IMR-90 (cell line): ENCODE measurements around the gene HBM. TPM values are rescaled to one million over a fixed set of nuclear protein-coding genes. Genes with fewer than 3 reads are reported as not detected.

Experiments
- ATAC-seq: fragments of 200-7000 bp; cut with Tn5 transposase; 2 replicates; pipeline ENCODE4 v1.9.1; 2020; ENCODE audit warnings: low read depth, mild to moderate bottlenecking, moderate library complexity
- BruUV-seq: library from RNA; stranded (reverse); fragments of 400-500 nt; replicated peaks from 2 replicates; lab custom pipeline; 2021; lab: Mats Ljungman, UMichigan
- CTCF ChIA-PET: fragments of 300-600 bp; formaldehyde crosslinking; extraction: SDS; loops from one replicate; lab custom pipeline; 2021; ENCODE audit warnings: antibody characterized with exemption; lab: Yijun Ruan, JAX
- POLR2A ChIA-PET: fragments of 300-600 bp; sonication (Branson Sonifier 250); formaldehyde crosslinking; loops from one replicate; lab custom pipeline; 2022; ENCODE audit warnings: antibody characterized with exemption; ENCODE audit not compliant: unreplicated experiment; lab: Charles Lee
- DNase-seq: peaks from one replicate; pipeline ENCODE4 v3.0.0; 2013
- H2AFZ ChIP-seq: replicated peaks from 2 replicates; pipeline ENCODE3; 2013; ENCODE audit warnings: low read length, mild to moderate bottlenecking; ENCODE audit not compliant: poor library complexity
- H2AK5ac ChIP-seq: 2 replicates; pipeline ENCODE4 v1.6.1; 2013; ENCODE audit warnings: low read depth, low read length, inconsistent platforms
- H2AK9ac ChIP-seq: replicated peaks from 2 replicates; pipeline ENCODE3; 2013; ENCODE audit warnings: mild to moderate bottlenecking, low read depth, low read length, moderate library complexity; ENCODE audit not compliant: poor library complexity
- H2BK120ac ChIP-seq: 2 replicates; pipeline ENCODE4 v1.6.1; 2013; ENCODE audit warnings: low read depth, low read length, inconsistent platforms
- H2BK15ac ChIP-seq: 3 replicates; pipeline ENCODE4 v1.6.1; 2013; ENCODE audit warnings: low read depth, low read length, inconsistent platforms
- H2BK20ac ChIP-seq: 2 replicates; pipeline ENCODE4 v1.6.1; 2013; ENCODE audit warnings: low read depth, mild to moderate bottlenecking, inconsistent platforms, low read length, moderate library complexity
- H2BK5ac ChIP-seq: 2 replicates; pipeline ENCODE4 v1.6.1; 2013; ENCODE audit warnings: mild to moderate bottlenecking, low read depth, low read length, inconsistent platforms; ENCODE audit not compliant: poor library complexity, severe bottlenecking
- H3K14ac ChIP-seq: replicated peaks from 2 replicates; pipeline ENCODE4 v1.6.1; 2013; ENCODE audit warnings: low read depth, low read length, inconsistent platforms
- H3K18ac ChIP-seq: 2 replicates; pipeline ENCODE4 v1.6.1; 2013; ENCODE audit warnings: low read depth, low read length, control low read depth
- H3K23ac ChIP-seq: 2 replicates; pipeline ENCODE4 v1.6.1; 2013; ENCODE audit warnings: low read depth, low read length, inconsistent platforms
- H3K27ac ChIP-seq: 2 replicates; pipeline ENCODE4 v1.5.1; 2013; ENCODE audit warnings: mild to moderate bottlenecking, control low read depth, low read length; ENCODE audit not compliant: insufficient read depth
- H3K27me3 ChIP-seq: 2 replicates; pipeline ENCODE4 v1.6.1; 2013; ENCODE audit warnings: low read length; ENCODE audit not compliant: control insufficient read depth, insufficient read depth
- H3K36me3 ChIP-seq: 2 replicates; pipeline ENCODE4 v1.6.1; 2013; ENCODE audit warnings: low read length, mixed read lengths; ENCODE audit not compliant: control insufficient read depth, insufficient read depth
- H3K4ac ChIP-seq: 2 replicates; pipeline ENCODE4 v1.6.1; 2013; ENCODE audit warnings: low read depth, low read length, inconsistent platforms
- H3K4me1 ChIP-seq: 2 replicates; pipeline ENCODE4 v1.6.1; 2013; ENCODE audit warnings: low read length, mixed read lengths; ENCODE audit not compliant: control insufficient read depth, insufficient read depth
- H3K4me2 ChIP-seq: 2 replicates; pipeline ENCODE4 v1.6.1; 2013; ENCODE audit warnings: low read depth, mild to moderate bottlenecking, control low read depth, low read length, moderate library complexity
- H3K4me3 ChIP-seq: 2 replicates; pipeline ENCODE4 v1.5.1; 2013; ENCODE audit warnings: low read depth, mild to moderate bottlenecking, control low read depth, low read length, moderate library complexity; ENCODE audit not compliant: insufficient read depth
- H3K56ac ChIP-seq: 2 replicates; pipeline ENCODE4 v1.6.1; 2013; ENCODE audit warnings: low read length, inconsistent platforms; ENCODE audit not compliant: insufficient read depth; ENCODE audit errors: extremely low read depth
- H3K79me1 ChIP-seq, 2 experiments: 2 replicates each; pipeline ENCODE4 v1.6.1; 2013; ENCODE audit warnings: low read length in 2 of 2, inconsistent platforms in 1 of 2, low read depth in 1 of 2
- H3K9ac ChIP-seq: 2 replicates; pipeline ENCODE4 v1.6.1; 2013; ENCODE audit warnings: low read depth, low read length, control low read depth
- H3K9me1 ChIP-seq: 2 replicates; pipeline ENCODE4 v1.6.1; 2013; ENCODE audit warnings: low read length, inconsistent platforms; ENCODE audit not compliant: insufficient read depth
- H3K9me3 ChIP-seq: 2 replicates; pipeline ENCODE4 v1.6.1; 2013; ENCODE audit warnings: low read length; ENCODE audit not compliant: control insufficient read depth, insufficient read depth
- H4K20me1 ChIP-seq: 2 replicates; pipeline ENCODE4 v1.6.1; 2013; ENCODE audit warnings: low read length, inconsistent platforms; ENCODE audit not compliant: insufficient read depth
- H4K5ac ChIP-seq: 2 replicates; pipeline ENCODE4 v1.6.1; 2013; ENCODE audit warnings: mild to moderate bottlenecking, low read depth, low read length, control low read depth
- H4K8ac ChIP-seq, 2 experiments: 2 replicates each; pipeline ENCODE4 v1.6.1; 2013; ENCODE audit warnings: low read depth in 2 of 2, low read length in 2 of 2, control low read depth in 1 of 2, inconsistent platforms in 1 of 2
- H4K91ac ChIP-seq: 2 replicates; pipeline ENCODE4 v1.6.1; 2013; ENCODE audit warnings: low read depth, low read length, inconsistent platforms; ENCODE audit not compliant: insufficient read depth
- BHLHE40 ChIP-seq: fragments of 150-350 bp; IDR thresholded peaks from 2 replicates; pipeline ENCODE4 v1.6.1; 2016; ENCODE audit warnings: mild to moderate bottlenecking, low read depth, low read length
- CEBPB ChIP-seq: IDR thresholded peaks from 2 replicates; pipeline ENCODE4 v1.6.1; 2012; ENCODE audit warnings: low read depth, low read length, improper control_type of control experiment
- CHD1 ChIP-seq: IDR thresholded peaks from 2 replicates; pipeline ENCODE4 v1.6.1; 2012; ENCODE audit warnings: low read depth, low read length, improper control_type of control experiment
- FOS ChIP-seq: fragments of 150-350 bp; IDR thresholded peaks from 2 replicates; pipeline ENCODE4 v1.6.1; 2016; ENCODE audit warnings: low read depth, low read length
- MAFK ChIP-seq: IDR thresholded peaks from 2 replicates; pipeline ENCODE4 v1.6.1; 2012; ENCODE audit warnings: low read depth, low read length, improper control_type of control experiment
- MAZ ChIP-seq: IDR thresholded peaks from 2 replicates; pipeline ENCODE4 v1.6.1; 2012; ENCODE audit warnings: low read depth, mild to moderate bottlenecking, low read length, improper control_type of control experiment, moderate library complexity, borderline replicate concordance
- MXI1 ChIP-seq: IDR thresholded peaks from 2 replicates; pipeline ENCODE4 v1.6.1; 2012; ENCODE audit warnings: low read depth, mild to moderate bottlenecking, low read length, moderate library complexity, borderline replicate concordance
- NFE2L2 ChIP-seq: fragments of 150-350 bp; IDR thresholded peaks from 2 replicates; pipeline ENCODE4 v1.6.1; 2016; ENCODE audit warnings: low read depth, mild to moderate bottlenecking, low read length
- POLR2A ChIP-seq: IDR thresholded peaks from 2 replicates; pipeline ENCODE4 v1.6.1; 2012; ENCODE audit warnings: mild to moderate bottlenecking, low read depth, low read length
- RAD21 ChIP-seq: IDR thresholded peaks from 2 replicates; pipeline ENCODE4 v1.6.1; 2012; ENCODE audit warnings: low read length, improper control_type of control experiment
- RCOR1 ChIP-seq: IDR thresholded peaks from 2 replicates; pipeline ENCODE4 v1.6.1; 2012; ENCODE audit warnings: mild to moderate bottlenecking, low read length, improper control_type of control experiment; ENCODE audit not compliant: insufficient replicate concordance
- RFX5 ChIP-seq: IDR thresholded peaks from 2 replicates; pipeline ENCODE4 v1.8.0; 2012; ENCODE audit warnings: low read depth, mild to moderate bottlenecking, low read length, moderate library complexity
- SMC3 ChIP-seq: fragments of 150-350 bp; IDR thresholded peaks from 2 replicates; pipeline ENCODE4 v1.6.1; 2016; ENCODE audit warnings: low read depth, mild to moderate bottlenecking, antibody characterized with exemption, low read length, moderate library complexity
- WGBS, 2 experiments: methylation state at CpG; one replicate each; pipeline versions ENCODE4 v1.1.5 to v1.1.7; 2013; ENCODE audit warnings: missing lambda C conversion rate in 2 of 2; ENCODE audit not compliant: insufficient read length in 1 of 2; ENCODE audit errors: extremely low coverage in 2 of 2; 5-methylcytosine and 5-hydroxymethylcytosine counted together
- dilution Hi-C: fragments of 300-500 bp; cut with HindIII; formaldehyde crosslinking; loops from one replicate; pipeline ENCODE4 v1.14.3; 2018; ENCODE audit warnings: low sequenced_read_pairs; ENCODE audit not compliant: unreplicated experiment
- in situ Hi-C: fragments of 300-500 bp; cut with MboI; formaldehyde crosslinking; loops from 3 replicates; pipeline ENCODE4 v1.14.3; 2019; ENCODE audit warnings: low sequenced_read_pairs, inconsistent platforms, mixed read lengths
- intact Hi-C: fragments of 100-400 bp; cut with micrococcal nuclease; formaldehyde crosslinking; loops from 2 replicates; pipeline ENCODE4 v1.10.0; 2022
- polyA plus RNA-seq, 3 experiments: library from polyadenylated mRNA; depleted of rRNA; stranded (reverse); fragments of >200 nt; gene quantifications; 2 replicates each; pipeline ENCODE4 v1.2.3, GENCODE V29; 2012; ENCODE audit warnings: low replicate concordance in 1 of 3
- total RNA-seq: library from RNA; depleted of rRNA; stranded (reverse); fragments of >200 nt; gene quantifications from 2 replicates; pipeline ENCODE4 v1.2.3, GENCODE V29; 2012
- TF ChIP-seq, protein P1 (sequence below): fragments of 150-350 bp; IDR thresholded peaks from 2 replicates; pipeline ENCODE4 v1.6.1; 2017; ENCODE audit warnings: mild to moderate bottlenecking, antibody characterized with exemption, low read length, low read depth
- TF ChIP-seq, protein P2 (sequence below): fragments of 150-350 bp; IDR thresholded peaks from 2 replicates; pipeline ENCODE4 v1.6.1; 2016; ENCODE audit warnings: low read depth, mild to moderate bottlenecking, low read length, moderate library complexity, borderline replicate concordance
- TF ChIP-seq, protein P3 (sequence below): conservative IDR thresholded peaks from 2 replicates; pipeline ENCODE4 v1.5.1; 2012; ENCODE audit warnings: mild to moderate bottlenecking, low read depth, low read length, improper control_type of control experiment

Gene HBM
- total and polyA plus RNA-seq, 2 of the 4 experiments (the other 2 are of a cell fraction) = not detected

DNA sequence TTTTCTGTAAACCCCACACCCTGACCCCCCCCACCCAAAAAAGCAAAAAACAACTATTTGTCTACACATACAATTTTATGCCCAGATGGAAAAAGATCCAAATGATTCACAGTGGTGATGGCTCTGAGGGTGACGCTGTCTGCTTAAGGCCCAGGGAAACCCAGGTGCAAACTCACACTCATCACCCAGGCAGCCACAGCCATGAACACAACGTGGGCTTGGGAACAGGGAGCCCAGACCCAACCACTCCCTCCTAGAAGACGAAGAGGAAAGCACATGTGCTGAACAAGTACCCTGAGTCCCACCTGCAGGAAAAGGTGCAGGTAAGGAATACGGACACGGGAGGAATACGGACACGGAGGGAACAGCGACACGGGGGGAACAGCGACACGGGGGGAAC is 19.9 kb downstream of the HBM start:
- Histone ChIP-seq H2BK20ac (no peak overlapping the region), H3K36me3 (peaks cover 40% of the 10 kb centered on the region), H4K5ac (no peak overlapping the region), H3K4me3 (no peak overlapping the region), H2BK5ac (no peak overlapping the region), H3K23ac (no peak overlapping the region), H2AK9ac (no peak overlapping the region), H3K4ac (no peak overlapping the region), H3K56ac (no peak overlapping the region), H2AFZ (no peak overlapping the region), H4K8ac (no peak overlapping the region), H2AK5ac (no peak overlapping the region), H3K9me3 (no peaks in the 10 kb centered on the region), H3K27ac (no peak overlapping the region), H3K27me3 (no peaks in the 10 kb centered on the region), H3K9ac (no peak overlapping the region), H3K18ac (no peak overlapping the region), H3K9me1 (no peaks in the 10 kb centered on the region), H4K20me1 (peaks cover 25% of the 10 kb centered on the region), H3K4me2 (no peak overlapping the region), H4K91ac (no peak overlapping the region), H2BK15ac (no peak overlapping the region), H3K14ac (no peak overlapping the region), H2BK120ac (no peak overlapping the region), H3K4me1 (peaks cover 5% of the 10 kb centered on the region; the same call in 1 of the 2 replicates), H3K79me1 (0 out of 4 replicates have a peak, but pooled peaks cover 0 to 11% of the 10 kb centered on the region in 2 experiments)
- in situ Hi-C loops (no loop called here), intact Hi-C loops (no loop called here), dilution Hi-C loops (no loop called here)
- DNase-seq (no peak), ATAC-seq (no peak)
- no TSS peak for BruUV-seq
- POLR2A ChIA-PET = no interaction called here
- WGBS, 2 experiments = 100% methylated on average over 1 of the region's 11 CpGs; no CpG with 5 or more reads in 1 of the 2 experiments
- TF ChIP-seq FOS = no peak
- no peak for TF ChIP-seq CHD1
- no peak for TF ChIP-seq CEBPB
- TF ChIP-seq, protein P1, sequence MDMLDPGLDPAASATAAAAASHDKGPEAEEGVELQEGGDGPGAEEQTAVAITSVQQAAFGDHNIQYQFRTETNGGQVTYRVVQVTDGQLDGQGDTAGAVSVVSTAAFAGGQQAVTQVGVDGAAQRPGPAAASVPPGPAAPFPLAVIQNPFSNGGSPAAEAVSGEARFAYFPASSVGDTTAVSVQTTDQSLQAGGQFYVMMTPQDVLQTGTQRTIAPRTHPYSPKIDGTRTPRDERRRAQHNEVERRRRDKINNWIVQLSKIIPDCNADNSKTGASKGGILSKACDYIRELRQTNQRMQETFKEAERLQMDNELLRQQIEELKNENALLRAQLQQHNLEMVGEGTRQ = no peak
- TF ChIP-seq SMC3 = no peak
- TF ChIP-seq MAZ = no peak
- no peak for TF ChIP-seq RFX5
- no peak for TF ChIP-seq RCOR1
- TF ChIP-seq POLR2A = no peak
- TF ChIP-seq RAD21 = no peak
- TF ChIP-seq MXI1 = no peak
- no peak for TF ChIP-seq BHLHE40
- TF ChIP-seq, protein P2, sequence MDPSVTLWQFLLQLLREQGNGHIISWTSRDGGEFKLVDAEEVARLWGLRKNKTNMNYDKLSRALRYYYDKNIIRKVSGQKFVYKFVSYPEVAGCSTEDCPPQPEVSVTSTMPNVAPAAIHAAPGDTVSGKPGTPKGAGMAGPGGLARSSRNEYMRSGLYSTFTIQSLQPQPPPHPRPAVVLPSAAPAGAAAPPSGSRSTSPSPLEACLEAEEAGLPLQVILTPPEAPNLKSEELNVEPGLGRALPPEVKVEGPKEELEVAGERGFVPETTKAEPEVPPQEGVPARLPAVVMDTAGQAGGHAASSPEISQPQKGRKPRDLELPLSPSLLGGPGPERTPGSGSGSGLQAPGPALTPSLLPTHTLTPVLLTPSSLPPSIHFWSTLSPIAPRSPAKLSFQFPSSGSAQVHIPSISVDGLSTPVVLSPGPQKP = no peak
- TF ChIP-seq MAFK = no peak
- no peak for TF ChIP-seq NFE2L2
- TF ChIP-seq, protein P3, sequence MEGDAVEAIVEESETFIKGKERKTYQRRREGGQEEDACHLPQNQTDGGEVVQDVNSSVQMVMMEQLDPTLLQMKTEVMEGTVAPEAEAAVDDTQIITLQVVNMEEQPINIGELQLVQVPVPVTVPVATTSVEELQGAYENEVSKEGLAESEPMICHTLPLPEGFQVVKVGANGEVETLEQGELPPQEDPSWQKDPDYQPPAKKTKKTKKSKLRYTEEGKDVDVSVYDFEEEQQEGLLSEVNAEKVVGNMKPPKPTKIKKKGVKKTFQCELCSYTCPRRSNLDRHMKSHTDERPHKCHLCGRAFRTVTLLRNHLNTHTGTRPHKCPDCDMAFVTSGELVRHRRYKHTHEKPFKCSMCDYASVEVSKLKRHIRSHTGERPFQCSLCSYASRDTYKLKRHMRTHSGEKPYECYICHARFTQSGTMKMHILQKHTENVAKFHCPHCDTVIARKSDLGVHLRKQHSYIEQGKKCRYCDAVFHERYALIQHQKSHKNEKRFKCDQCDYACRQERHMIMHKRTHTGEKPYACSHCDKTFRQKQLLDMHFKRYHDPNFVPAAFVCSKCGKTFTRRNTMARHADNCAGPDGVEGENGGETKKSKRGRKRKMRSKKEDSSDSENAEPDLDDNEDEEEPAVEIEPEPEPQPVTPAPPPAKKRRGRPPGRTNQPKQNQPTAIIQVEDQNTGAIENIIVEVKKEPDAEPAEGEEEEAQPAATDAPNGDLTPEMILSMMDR = no peak
- CTCF ChIA-PET = no interaction called here
